Activated gamma-delta T cell treated with anti-CD3 and anti-CD28 coated beads, Interleukin-2, amount 50 U/mL, for 16 hours (primary cell): ENCODE measurements around the gene EDDM3A.
"Not testable (repeated sequence)": the region's sequence is repeated elsewhere in the genome, so short reads cannot be mapped to it uniquely, and the experiment has no call there.

Experiments used
- DNase-seq: peaks from one replicate; pipeline ENCODE4 v3.0.0-alpha.2; 2020; ENCODE audit warnings: low read depth

The EDDM3A gene

DNA sequence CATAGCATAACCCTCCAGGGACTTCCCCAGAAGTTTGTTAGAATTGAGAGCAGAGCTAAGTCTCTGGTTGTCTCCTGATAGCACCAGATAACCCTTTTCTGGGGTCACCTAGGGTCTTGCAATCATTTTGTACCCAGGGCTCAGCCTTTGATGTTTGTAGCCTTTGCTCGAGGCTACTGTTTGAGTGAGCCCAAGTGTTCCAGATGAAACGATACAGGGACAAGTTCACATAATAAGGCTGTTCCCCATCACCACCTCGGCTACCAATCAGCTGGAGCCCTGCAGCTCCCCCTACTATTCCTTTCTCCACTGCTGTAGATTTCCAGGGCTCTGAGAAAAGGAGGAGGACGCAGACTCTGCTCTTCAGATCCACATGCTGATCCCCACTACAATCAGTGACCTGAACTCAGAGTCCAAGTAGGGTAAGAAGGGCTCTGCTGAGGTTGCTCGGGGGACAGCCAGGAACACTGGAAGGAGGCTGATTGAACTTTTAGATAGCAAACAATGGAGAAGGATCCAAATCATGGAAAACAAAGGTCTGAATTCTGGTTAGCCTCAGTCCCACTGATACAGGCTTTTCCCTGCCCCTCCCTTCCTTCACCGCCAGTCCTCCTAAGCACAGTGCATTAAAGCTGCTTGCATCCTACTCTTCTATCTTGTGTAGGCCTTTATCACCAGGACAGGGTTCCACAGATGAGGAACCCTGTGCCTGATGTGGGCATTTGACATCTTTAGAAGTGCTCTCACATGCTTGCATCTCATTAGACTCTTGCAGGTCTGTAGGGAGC lies at the start of gene EDDM3A:
Gene EDDM3A (plus strand): TSS at position 317 of the 788 bp plus-strand sequence. CDS start 1,694 bp downstream, outside the sequence.
- no peak for DNase-seq

GRCh38 chr14:20696764-20697163 lies 48.9 kb upstream of the EDDM3A start:
- DNase-seq = no peak

GRCh38 chr14:20697273-20698017 lies 48.2 kb upstream of the EDDM3A start:
- DNase-seq = peak; percentile 48

DNA sequence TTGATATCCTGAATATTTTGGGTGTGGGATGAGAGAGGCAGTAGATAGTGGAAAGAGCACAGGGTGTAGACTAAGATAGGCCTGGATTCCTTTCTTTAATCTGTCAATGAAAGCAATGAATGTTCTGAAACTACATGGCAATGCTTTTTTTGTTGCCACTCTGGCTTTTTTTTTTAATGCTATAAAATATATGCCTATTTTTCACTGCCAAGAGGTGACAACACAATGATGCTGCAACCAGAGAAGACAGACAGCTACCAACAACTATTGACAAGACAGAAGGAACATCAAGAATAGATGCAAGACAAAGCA lies 47.7 kb upstream of the EDDM3A start:
- DNase-seq = no peak

DNA sequence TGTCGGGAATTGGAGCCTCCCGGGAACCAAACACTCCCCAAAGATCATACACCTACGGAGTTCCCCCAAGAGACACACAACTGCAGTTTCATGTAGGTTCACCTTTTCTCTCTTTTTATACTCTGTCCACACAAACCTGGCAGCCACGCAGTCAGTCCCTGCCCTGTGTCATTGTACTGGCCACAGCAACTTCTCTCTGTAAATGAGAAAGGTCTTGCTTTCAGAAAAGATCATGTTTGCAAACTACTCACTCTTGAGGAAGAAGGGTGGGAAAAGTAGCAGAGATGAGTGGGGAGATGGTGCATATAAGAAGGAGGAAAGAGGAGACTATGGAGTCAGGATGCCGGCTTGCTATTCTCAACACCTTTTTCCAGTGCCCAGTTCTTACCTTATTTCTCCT lies 46.8 kb upstream of the EDDM3A start:
- DNase-seq = no peak

DNA sequence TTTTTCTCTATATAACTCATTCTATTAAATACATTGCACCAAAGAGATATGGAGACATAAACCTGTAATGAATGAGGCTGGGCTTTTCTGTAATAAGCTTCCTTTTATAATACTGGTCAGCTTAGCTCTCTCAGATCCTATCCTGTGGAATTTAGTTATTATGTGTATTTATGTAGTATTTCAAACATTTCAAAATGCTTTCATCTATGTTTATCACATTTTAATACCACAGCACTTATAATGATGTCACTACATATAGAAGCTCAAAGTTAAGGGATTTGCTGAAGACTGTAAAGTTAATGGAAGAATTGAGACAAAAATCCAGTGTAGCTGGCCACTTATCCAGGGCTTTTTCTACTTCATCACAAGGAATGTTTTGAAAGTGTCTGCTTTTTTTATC lies 45.8 kb upstream of the EDDM3A start:
- DNase-seq = no peak

DNA sequence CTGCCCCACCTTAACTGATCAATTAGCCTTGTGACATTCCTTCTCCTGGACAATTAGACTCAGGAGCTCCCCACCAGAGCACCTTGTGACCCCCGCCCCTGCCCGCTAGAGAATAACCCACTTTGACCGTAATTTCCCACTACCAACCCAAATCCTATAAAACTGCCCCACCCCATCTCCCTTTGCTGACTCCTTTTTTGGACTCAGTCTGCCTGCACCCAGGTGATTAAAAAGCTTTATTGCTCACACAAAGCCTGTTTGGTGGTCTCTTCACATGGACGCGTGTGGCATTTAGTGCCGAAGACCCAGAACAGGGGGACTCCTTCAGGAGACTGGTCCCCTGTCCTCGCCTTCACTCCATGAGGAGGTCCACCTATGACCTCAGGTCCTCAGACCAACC lies 44.7 kb upstream of the EDDM3A start:
- not testable (repeated sequence) for DNase-seq

GRCh38 chr14:20706657-20707355 lies 38.9 kb upstream of the EDDM3A start:
- DNase-seq = no peak

- no peak for DNase-seq
Observed at GRCh38 chr14:20707622-20708021, 38.1 kb upstream of the EDDM3A start.

DNA sequence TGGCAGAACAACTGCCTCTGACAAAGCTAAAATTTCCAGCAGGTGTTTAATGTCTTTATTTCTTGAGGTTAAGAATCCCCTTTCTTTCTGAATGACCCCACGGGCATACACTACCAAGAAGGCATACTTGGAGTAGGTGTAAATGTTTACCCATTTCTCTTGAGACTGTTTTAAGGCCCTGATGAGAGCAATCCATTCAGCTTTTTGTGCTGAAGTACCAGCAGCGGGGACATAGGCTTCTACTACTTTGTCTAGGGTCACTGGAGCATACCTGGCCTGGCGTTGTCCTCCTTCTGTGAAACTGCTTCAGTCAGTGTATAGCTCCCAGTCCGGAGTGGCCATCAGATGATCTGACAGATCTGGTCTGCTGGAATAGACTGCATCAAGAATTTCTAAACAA lies 34.4 kb upstream of the EDDM3A start:
- DNase-seq = no peak

DNA sequence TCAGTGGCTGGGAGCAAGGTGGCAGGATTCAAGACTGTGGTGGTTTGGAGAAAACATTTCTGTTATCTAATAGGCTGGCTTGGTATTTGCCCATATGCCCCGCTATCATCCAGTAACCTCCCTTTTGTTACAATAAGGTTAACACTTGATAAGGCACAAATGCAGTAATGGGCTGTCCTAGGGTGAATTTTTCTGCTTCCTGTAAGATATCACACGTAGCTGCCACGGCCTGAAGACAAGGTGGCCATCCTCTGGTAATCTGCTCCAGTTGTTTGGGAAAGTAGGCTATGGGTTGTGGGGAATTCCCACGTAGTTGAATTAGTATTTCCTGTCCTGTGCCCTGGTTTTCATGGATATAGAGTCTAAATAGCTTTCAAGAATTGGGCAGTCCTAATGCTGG lies 34.0 kb upstream of the EDDM3A start:
- DNase-seq = no peak

- DNase-seq = no peak
Observed at GRCh38 chr14:20712904-20713303, 32.8 kb upstream of the EDDM3A start.

GRCh38 chr14:20714593-20715250 lies 31.0 kb upstream of the EDDM3A start:
- DNase-seq = no peak

- no peak for DNase-seq
Observed at GRCh38 chr14:20719777-20720176, 25.9 kb upstream of the EDDM3A start.

- DNase-seq = no peak
Observed at GRCh38 chr14:20720741-20721140, 24.9 kb upstream of the EDDM3A start.

- DNase-seq = no peak
Observed at GRCh38 chr14:20722016-20722415, 23.7 kb upstream of the EDDM3A start.

GRCh38 chr14:20723488-20723887 lies 22.2 kb upstream of the EDDM3A start:
- DNase-seq = no peak

- not testable (repeated sequence) for DNase-seq
Observed at GRCh38 chr14:20726121-20726520, 19.6 kb upstream of the EDDM3A start.

DNA sequence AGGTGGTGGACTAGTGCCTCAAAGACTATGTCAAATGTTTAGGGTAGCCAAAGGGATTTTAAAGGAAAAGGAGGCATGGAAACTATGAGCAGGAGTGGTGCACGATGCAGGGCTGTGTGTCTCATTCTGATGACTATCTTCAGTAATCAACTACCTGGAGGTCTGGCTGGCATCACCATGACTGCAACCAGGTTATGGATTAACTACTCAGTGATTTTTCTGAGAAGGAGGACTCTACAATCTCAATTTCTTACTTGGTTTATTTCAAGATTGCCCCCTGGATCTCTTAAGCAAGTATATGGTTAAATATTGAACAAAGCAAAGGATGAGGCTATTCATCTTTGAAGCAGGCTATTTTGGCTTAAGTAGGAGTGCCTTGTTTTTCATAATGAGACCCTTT lies 19.2 kb upstream of the EDDM3A start:
- no peak for DNase-seq

DNA sequence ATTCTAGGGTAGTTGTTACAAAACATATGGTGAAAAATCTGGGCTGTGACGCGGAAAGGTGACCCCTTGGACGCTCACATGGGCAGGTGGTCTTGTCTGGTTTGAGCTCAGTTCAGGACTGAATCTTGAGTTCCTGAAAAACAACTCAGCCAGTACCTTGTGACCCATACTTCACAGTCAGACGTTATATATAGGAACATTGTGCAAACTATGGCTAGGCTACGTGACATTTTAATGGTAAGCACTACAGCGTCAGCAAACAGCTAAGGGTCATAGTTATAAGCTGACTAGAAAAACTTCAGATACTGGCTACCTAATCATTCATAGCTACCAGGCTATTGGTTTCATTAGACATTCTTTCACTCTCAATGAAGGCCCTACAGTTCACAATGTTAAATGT lies 14.8 kb upstream of the EDDM3A start:
- no peak for DNase-seq

GRCh38 chr14:20732477-20732876 lies 13.2 kb upstream of the EDDM3A start:
- DNase-seq = no peak

DNA sequence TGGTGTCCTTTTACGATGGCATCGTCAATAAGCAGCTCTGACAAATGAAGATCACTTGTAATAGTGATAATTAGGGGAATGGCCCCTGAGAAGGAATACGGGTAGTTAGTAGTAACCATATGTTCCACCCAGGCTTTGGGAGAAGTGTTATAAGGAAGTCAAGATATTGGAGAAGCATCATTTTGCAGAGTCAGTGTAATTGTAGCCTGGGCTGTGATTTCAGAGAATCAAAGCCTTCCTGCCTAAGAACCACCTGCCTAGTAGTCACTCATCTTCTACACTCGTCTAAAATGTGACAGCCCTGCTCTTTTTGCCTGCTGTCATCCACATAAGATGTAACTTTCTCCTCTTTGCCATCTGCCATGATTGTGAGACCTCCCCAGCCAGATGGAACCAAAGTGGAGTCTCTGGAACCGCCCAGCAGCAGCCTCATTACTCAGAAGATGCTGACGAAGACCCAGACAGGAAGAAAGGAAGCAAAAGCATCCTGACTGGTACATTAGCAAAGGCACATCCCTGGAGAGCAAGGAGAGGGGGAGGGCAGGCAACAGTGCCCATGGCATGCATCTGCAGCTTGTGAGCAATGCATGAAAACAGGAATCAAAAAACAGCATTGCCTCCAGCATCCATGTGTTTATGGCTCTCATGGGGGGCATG lies 12.6 kb upstream of the EDDM3A start:
- DNase-seq = no peak
